ENCODE data around the gene COX7B2. TPM values are rescaled to one million over a fixed set of nuclear protein-coding genes. Genes with fewer than 3 reads are reported as not detected.

COX7B2 gene
- total and polyA plus RNA-seq, 2 of the 13 experiments (the other 11 are each of a cell fraction or from before 2014, with no cell fraction given): not detected

DNA sequence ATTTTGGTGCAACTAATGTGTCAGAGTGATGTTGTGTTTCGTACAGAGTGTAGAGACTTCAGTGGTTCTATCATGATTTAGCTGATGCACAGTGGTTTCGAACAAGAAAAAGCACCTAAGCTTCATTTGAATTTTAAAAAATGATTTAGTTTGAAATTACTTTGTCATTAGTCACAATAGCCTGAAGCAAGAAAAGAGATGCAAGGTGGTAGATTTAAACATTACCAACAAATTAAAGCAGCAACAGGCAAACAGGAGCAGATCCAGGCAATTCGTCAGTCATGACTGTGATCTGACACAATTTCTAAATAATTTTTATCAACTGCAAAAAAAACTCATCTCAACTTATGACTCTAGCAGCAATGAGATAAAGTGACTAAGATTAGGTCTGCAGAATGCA is 24.6 kb upstream of the COX7B2 start:
- in situ Hi-C loops (cut with HindIII; ENCODE audit: extremely low pct_ligation_motif_present, low pct_unique_long_range_greater_than_20kb): loop anchor here (10.0 kb wide), 1 partner anchor 101 kb away; the partner anchor contains the start of gene GABRB1
- intact Hi-C loops (cut with micrococcal nuclease; ENCODE audit: unreplicated experiment): loop anchor here (2.0 to 5.0 kb wide), 2 partner anchors 189 to 449 kb away; no protein-coding TSS in a partner anchor
- Histone ChIP-seq H3K36me3 (replicated peaks in 1 of 2; ENCODE audit: control insufficient read depth in 1 of 2, insufficient read depth in 2 of 2, low read length in 2 of 2) (no peaks in the 10 kb centered on the region), H2AFZ (ENCODE audit: low read length) (no peak overlapping the region), H3K4me2 (ENCODE audit: low read depth, low read length) (no peak overlapping the region), H3K4me1 (ENCODE audit: insufficient read depth, low read length) (0 out of 2 replicates have a peak, but pooled peaks cover 9% of the 10 kb centered on the region), H3K9ac (ENCODE audit: insufficient read depth, low read depth, low read length) (no peak overlapping the region), H4K20me1 (ENCODE audit: insufficient read depth, low read length) (no peaks in the 10 kb centered on the region), H3K27ac (ENCODE audit: extremely low read length, insufficient read depth, low read length) (no peak overlapping the region), H3K9me3 (ENCODE audit: low read length) (no peaks in the 10 kb centered on the region), H3K27me3 (ENCODE audit: control insufficient read depth in 1 of 2, insufficient read depth in 2 of 2, low read length in 2 of 2) (no peaks in the 10 kb centered on the region), H3K79me2 (ENCODE audit: insufficient read depth, low read length) (no peaks in the 10 kb centered on the region), H3K4me3 (replicated peaks in 1 of 3; ENCODE audit: insufficient read depth in 1 of 3, low read depth in 2 of 3, low read length in 3 of 3) (no peak overlapping the region)
- CTCF ChIA-PET (ENCODE audit: low intra/inter-chr PET ratio, low total read pairs): no interaction called here
- ATAC-seq: no peak
- POLR2A ChIA-PET: no interaction called here
- DNase-seq (ENCODE audit: low spot score): no peak
- no peak for FAIRE-seq
- no TSS peak for BruUV-seq (replicated peaks)
- 30% methylated on average over 3 of the region's 3 CpGs for WGBS (ENCODE audit: low lambda C conversion rate)
- TF ChIP-seq, protein P1, sequence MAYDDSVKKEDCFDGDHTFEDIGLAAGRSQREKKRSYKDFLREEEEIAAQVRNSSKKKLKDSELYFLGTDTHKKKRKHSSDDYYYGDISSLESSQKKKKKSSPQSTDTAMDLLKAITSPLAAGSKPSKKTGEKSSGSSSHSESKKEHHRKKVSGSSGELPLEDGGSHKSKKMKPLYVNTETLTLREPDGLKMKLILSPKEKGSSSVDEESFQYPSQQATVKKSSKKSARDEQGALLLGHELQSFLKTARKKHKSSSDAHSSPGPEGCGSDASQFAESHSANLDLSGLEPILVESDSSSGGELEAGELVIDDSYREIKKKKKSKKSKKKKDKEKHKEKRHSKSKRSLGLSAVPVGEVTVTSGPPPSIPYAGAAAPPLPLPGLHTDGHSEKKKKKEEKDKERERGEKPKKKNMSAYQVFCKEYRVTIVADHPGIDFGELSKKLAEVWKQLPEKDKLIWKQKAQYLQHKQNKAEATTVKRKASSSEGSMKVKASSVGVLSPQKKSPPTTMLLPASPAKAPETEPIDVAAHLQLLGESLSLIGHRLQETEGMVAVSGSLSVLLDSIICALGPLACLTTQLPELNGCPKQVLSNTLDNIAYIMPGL (CRISPR knock-in tag; IDR thresholded peaks at IDR 0.05; ENCODE audit: borderline replicate concordance in 1 of 2, low read depth in 1 of 2): no peak
- TF ChIP-seq CENPX (CRISPR knock-in tag; IDR thresholded peaks at IDR 0.05) (no peak), ZNF674 (CRISPR knock-in tag; IDR thresholded peaks at IDR 0.05; ENCODE audit: low read depth) (no peak), BCL6 (CRISPR knock-in tag; IDR thresholded peaks at IDR 0.05) (no peak)
- TF ChIP-seq, protein P2, sequence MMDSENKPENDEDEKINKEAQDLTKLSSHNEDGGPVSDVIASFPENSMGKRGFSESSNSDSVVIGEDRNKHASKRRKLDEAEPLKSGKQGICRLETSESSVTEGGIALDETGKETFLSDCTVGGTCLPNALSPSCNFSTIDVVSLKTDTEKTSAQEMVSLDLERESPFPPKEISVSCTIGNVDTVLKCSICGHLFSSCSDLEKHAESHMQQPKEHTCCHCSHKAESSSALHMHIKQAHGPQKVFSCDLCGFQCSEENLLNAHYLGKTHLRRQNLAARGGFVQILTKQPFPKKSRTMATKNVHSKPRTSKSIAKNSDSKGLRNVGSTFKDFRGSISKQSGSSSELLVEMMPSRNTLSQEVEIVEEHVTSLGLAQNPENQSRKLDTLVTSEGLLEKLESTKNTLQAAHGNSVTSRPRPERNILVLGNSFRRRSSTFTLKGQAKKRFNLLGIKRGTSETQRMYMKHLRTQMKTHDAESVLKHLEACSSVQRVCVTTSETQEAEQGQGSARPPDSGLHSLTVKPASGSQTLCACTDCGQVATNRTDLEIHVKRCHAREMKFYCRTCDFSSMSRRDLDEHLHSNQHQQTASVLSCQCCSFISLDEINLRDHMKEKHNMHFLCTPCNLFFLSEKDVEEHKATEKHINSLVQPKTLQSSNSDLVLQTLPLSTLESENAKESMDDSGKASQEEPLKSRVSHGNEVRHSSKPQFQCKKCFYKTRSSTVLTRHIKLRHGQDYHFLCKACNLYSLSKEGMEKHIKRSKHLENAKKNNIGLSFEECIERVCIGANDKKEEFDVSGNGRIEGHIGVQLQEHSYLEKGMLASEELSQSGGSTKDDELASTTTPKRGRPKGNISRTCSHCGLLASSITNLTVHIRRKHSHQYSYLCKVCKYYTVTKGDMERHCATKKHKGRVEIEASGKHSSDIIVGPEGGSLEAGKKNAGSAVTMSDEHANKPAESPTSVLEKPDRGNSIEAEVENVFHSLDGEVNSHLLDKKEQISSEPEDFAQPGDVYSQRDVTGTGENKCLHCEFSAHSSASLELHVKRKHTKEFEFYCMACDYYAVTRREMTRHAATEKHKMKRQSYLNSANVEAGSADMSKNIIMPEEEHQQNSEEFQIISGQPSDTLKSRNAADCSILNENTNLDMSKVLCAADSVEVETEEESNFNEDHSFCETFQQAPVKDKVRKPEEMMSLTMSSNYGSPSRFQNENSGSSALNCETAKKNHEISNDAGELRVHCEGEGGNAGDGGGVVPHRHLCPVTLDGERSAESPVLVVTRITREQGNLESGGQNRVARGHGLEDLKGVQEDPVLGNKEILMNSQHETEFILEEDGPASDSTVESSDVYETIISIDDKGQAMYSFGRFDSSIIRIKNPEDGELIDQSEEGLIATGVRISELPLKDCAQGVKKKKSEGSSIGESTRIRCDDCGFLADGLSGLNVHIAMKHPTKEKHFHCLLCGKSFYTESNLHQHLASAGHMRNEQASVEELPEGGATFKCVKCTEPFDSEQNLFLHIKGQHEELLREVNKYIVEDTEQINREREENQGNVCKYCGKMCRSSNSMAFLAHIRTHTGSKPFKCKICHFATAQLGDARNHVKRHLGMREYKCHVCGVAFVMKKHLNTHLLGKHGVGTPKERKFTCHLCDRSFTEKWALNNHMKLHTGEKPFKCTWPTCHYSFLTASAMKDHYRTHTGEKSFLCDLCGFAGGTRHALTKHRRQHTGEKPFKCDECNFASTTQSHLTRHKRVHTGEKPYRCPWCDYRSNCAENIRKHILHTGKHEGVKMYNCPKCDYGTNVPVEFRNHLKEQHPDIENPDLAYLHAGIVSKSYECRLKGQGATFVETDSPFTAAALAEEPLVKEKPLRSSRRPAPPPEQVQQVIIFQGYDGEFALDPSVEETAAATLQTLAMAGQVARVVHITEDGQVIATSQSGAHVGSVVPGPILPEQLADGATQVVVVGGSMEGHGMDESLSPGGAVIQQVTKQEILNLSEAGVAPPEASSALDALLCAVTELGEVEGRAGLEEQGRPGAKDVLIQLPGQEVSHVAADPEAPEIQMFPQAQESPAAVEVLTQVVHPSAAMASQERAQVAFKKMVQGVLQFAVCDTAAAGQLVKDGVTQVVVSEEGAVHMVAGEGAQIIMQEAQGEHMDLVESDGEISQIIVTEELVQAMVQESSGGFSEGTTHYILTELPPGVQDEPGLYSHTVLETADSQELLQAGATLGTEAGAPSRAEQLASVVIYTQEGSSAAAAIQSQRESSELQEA (CRISPR knock-in tag; IDR thresholded peaks at IDR 0.05; ENCODE audit: not compliant biosample characterization): no peak
- TF ChIP-seq, protein P3, sequence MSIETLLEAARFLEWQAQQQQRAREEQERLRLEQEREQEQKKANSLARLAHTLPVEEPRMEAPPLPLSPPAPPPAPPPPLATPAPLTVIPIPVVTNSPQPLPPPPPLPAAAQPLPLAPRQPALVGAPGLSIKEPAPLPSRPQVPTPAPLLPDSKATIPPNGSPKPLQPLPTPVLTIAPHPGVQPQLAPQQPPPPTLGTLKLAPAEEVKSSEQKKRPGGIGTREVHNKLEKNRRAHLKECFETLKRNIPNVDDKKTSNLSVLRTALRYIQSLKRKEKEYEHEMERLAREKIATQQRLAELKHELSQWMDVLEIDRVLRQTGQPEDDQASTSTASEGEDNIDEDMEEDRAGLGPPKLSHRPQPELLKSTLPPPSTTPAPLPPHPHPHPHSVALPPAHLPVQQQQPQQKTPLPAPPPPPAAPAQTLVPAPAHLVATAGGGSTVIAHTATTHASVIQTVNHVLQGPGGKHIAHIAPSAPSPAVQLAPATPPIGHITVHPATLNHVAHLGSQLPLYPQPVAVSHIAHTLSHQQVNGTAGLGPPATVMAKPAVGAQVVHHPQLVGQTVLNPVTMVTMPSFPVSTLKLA (IDR thresholded peaks at IDR 0.05): no peak
- TF ChIP-seq, protein P4, sequence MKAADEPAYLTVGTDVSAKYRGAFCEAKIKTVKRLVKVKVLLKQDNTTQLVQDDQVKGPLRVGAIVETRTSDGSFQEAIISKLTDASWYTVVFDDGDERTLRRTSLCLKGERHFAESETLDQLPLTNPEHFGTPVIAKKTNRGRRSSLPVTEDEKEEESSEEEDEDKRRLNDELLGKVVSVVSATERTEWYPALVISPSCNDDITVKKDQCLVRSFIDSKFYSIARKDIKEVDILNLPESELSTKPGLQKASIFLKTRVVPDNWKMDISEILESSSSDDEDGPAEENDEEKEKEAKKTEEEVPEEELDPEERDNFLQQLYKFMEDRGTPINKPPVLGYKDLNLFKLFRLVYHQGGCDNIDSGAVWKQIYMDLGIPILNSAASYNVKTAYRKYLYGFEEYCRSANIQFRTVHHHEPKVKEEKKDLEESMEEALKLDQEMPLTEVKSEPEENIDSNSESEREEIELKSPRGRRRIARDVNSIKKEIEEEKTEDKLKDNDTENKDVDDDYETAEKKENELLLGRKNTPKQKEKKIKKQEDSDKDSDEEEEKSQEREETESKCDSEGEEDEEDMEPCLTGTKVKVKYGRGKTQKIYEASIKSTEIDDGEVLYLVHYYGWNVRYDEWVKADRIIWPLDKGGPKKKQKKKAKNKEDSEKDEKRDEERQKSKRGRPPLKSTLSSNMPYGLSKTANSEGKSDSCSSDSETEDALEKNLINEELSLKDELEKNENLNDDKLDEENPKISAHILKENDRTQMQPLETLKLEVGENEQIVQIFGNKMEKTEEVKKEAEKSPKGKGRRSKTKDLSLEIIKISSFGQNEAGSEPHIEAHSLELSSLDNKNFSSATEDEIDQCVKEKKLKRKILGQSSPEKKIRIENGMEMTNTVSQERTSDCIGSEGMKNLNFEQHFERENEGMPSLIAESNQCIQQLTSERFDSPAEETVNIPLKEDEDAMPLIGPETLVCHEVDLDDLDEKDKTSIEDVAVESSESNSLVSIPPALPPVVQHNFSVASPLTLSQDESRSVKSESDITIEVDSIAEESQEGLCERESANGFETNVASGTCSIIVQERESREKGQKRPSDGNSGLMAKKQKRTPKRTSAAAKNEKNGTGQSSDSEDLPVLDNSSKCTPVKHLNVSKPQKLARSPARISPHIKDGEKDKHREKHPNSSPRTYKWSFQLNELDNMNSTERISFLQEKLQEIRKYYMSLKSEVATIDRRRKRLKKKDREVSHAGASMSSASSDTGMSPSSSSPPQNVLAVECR (CRISPR knock-in tag; IDR thresholded peaks at IDR 0.05; ENCODE audit: borderline replicate concordance): no peak

Measured in HepG2 (cell line).